SU-DHL-6 (cell line): ENCODE results near the gene ALS2CL.
"Not testable (repeated sequence)": the region's sequence is repeated elsewhere in the genome, so short reads cannot be mapped to it uniquely, and the experiment has no call there.

Experiments
- H2AFZ ChIP-seq: fragments of 200-600 bp; sonication (generic); 2 replicates; pipeline ENCODE4 v1.6.1; 2014; ENCODE audit warnings: low read depth, mild to moderate bottlenecking, moderate library complexity, mixed read lengths, antibody characterized with exemption, low read length; ENCODE audit not compliant: severe bottlenecking
- H3F3A ChIP-seq: fragments of 200-600 bp; shearing (Covaris generic); 2 replicates; pipeline ENCODE4 v1.6.0; 2016; ENCODE audit warnings: antibody characterized with exemption, mild to moderate bottlenecking; ENCODE audit not compliant: insufficient read depth
- H3K27ac ChIP-seq: fragments of 200-600 bp; sonication (generic); 2 replicates; pipeline ENCODE4 v1.5.1; 2016; ENCODE audit warnings: low read depth, mild to moderate bottlenecking, low read length, moderate library complexity, mixed read lengths
- H3K27me3 ChIP-seq: fragments of 200-600 bp; sonication (generic), shearing (Covaris generic); 2 replicates; pipeline ENCODE4 v1.6.0; 2014; ENCODE audit warnings: mild to moderate bottlenecking, low read length
- H3K36me3 ChIP-seq: fragments of 200-600 bp; sonication (generic); 2 replicates; pipeline ENCODE4 v1.6.1; 2014; ENCODE audit warnings: mild to moderate bottlenecking, low read length, mixed read lengths
- H3K4me2 ChIP-seq: fragments of 300-600, 200-600 bp; shearing (Covaris generic), sonication (generic); 2 replicates; pipeline ENCODE4 v1.6.0; 2014; ENCODE audit warnings: low read length, low read depth, mild to moderate bottlenecking; ENCODE audit not compliant: poor library complexity, severe bottlenecking
- H3K4me3 ChIP-seq: fragments of 200-600 bp; sonication (generic); 2 replicates; pipeline ENCODE4 v1.5.1; 2014; ENCODE audit warnings: antibody characterized with exemption, low read length, mild to moderate bottlenecking, mixed read lengths; ENCODE audit not compliant: insufficient read depth, poor library complexity, severe bottlenecking
- H3K79me2 ChIP-seq: fragments of 200-600 bp; sonication (generic); 2 replicates; pipeline ENCODE4 v1.6.1; 2014; ENCODE audit warnings: mild to moderate bottlenecking, low read length, moderate library complexity; ENCODE audit not compliant: insufficient read depth
- H3K9ac ChIP-seq: fragments of 200-600 bp; sonication (generic); 2 replicates; pipeline ENCODE4 v1.7.0; 2014; ENCODE audit warnings: mild to moderate bottlenecking, low read length
- H3K9me2 ChIP-seq: fragments of 200-600 bp; sonication (generic); replicated peaks from 2 replicates; pipeline ENCODE4 v1.6.1; 2014; ENCODE audit warnings: low read length; ENCODE audit not compliant: insufficient read depth
- H3K9me3 ChIP-seq: fragments of 200-600 bp; sonication (generic); 2 replicates; pipeline ENCODE4 v1.6.1; 2014; ENCODE audit warnings: low read length, mixed read lengths; ENCODE audit not compliant: insufficient read depth
- H4K20me1 ChIP-seq: fragments of 200-600 bp; sonication (generic); 2 replicates; pipeline ENCODE4 v1.6.1; 2014; ENCODE audit warnings: low read depth, mild to moderate bottlenecking, antibody characterized with exemption, low read length, moderate library complexity, mixed read lengths
- EZH2phosphoT487 ChIP-seq: fragments of 200-600 bp; sonication (generic), shearing (Covaris generic); conservative IDR thresholded peaks from 2 replicates; pipeline ENCODE4 v1.6.1; 2018; ENCODE audit warnings: mild to moderate bottlenecking, antibody characterized with exemption, low read length, moderate library complexity, mixed read lengths
- TF ChIP-seq, protein P1 (sequence below): fragments of 200-600 bp; sonication (generic); IDR thresholded peaks from one replicate; pipeline ENCODE4 v1.5.1; 2017; ENCODE audit warnings: antibody characterized with exemption, mild to moderate bottlenecking, low read length, moderate library complexity; ENCODE audit not compliant: insufficient read depth, poor library complexity, severe bottlenecking

ALS2CL gene

GRCh38 chr3:46693038-46693891, at the start of gene ALS2CL:
TSS of gene ALS2CL (minus strand) at chr3:46693679. CDS start at chr3:46689440, 4,239 bp downstream.
- Histone ChIP-seq H2AFZ (peak within 1 kb of the TSS; percentile 79), H3K9me3 (no peaks in the 10 kb centered on the region), H3K27me3 (no peaks in the 10 kb centered on the region), H3K27ac (no peak within 1 kb of the TSS), H3K36me3 (no peaks in the 10 kb centered on the region), H3K79me2 (no peaks in the 10 kb centered on the region), H4K20me1 (no peaks in the 10 kb centered on the region), H3K4me2 (peak within 1 kb of the TSS; percentile 51), H3K9me2 (no peaks in the 10 kb centered on the region), H3K4me3 (peak within 1 kb of the TSS; percentile 30), H3K9ac (peak within 1 kb of the TSS; percentile 36; the same call in 1 of the 2 replicates), H3F3A (no peaks in the 10 kb centered on the region)
- TF ChIP-seq, protein P1, sequence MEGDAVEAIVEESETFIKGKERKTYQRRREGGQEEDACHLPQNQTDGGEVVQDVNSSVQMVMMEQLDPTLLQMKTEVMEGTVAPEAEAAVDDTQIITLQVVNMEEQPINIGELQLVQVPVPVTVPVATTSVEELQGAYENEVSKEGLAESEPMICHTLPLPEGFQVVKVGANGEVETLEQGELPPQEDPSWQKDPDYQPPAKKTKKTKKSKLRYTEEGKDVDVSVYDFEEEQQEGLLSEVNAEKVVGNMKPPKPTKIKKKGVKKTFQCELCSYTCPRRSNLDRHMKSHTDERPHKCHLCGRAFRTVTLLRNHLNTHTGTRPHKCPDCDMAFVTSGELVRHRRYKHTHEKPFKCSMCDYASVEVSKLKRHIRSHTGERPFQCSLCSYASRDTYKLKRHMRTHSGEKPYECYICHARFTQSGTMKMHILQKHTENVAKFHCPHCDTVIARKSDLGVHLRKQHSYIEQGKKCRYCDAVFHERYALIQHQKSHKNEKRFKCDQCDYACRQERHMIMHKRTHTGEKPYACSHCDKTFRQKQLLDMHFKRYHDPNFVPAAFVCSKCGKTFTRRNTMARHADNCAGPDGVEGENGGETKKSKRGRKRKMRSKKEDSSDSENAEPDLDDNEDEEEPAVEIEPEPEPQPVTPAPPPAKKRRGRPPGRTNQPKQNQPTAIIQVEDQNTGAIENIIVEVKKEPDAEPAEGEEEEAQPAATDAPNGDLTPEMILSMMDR, result no peak
- TF ChIP-seq EZH2phosphoT487, result no peak

GRCh38 chr3:46742992-46743585, 49.6 kb upstream of the ALS2CL start:
- Histone ChIP-seq H2AFZ (no peak overlapping the region), H3K4me2 (no peak overlapping the region), H3K27ac (no peak overlapping the region), H3K36me3 (no peaks in the 10 kb centered on the region), H3K9me3 (no peaks in the 10 kb centered on the region), H3K9me2 (no peaks in the 10 kb centered on the region), H3F3A (no peaks in the 10 kb centered on the region), H3K27me3 (no peaks in the 10 kb centered on the region), H3K79me2 (no peaks in the 10 kb centered on the region), H3K9ac (no peak overlapping the region), H3K4me3 (no peak overlapping the region), H4K20me1 (no peaks in the 10 kb centered on the region)
- TF ChIP-seq EZH2phosphoT487, result no peak
- TF ChIP-seq, protein P1, result no peak

GRCh38 chr3:46739565-46739964, 46.1 kb upstream of the ALS2CL start:
- H3K9ac ChIP-seq, H3K36me3 ChIP-seq, H3K79me2 ChIP-seq, H3K27me3 ChIP-seq, H3K9me3 ChIP-seq, H4K20me1 ChIP-seq, H3K27ac ChIP-seq, H3K4me3 ChIP-seq, H2AFZ ChIP-seq, H3K4me2 ChIP-seq, H3K9me2 ChIP-seq, H3F3A ChIP-seq: not testable (repeated sequence)

GRCh38 chr3:46737329-46737731, 43.9 kb upstream of the ALS2CL start:
- H3K4me3 ChIP-seq, result no peak overlapping the region
- no peak overlapping the region for H3K27ac ChIP-seq
- no peak overlapping the region for H3K4me2 ChIP-seq
- H3K36me3 ChIP-seq, result no peaks in the 10 kb centered on the region
- no peak overlapping the region for H2AFZ ChIP-seq
- H3K9ac ChIP-seq, result no peak overlapping the region
- no peaks in the 10 kb centered on the region for H3F3A ChIP-seq
- TF ChIP-seq, protein P1, result no peak
- no peak for TF ChIP-seq EZH2phosphoT487
- H4K20me1 ChIP-seq, result no peaks in the 10 kb centered on the region
- H3K79me2 ChIP-seq, result no peaks in the 10 kb centered on the region
- no peaks in the 10 kb centered on the region for H3K9me2 ChIP-seq
- no peaks in the 10 kb centered on the region for H3K27me3 ChIP-seq
- no peaks in the 10 kb centered on the region for H3K9me3 ChIP-seq
